ENCODE results near the gene YARS1.

YARS1 gene

DNA sequence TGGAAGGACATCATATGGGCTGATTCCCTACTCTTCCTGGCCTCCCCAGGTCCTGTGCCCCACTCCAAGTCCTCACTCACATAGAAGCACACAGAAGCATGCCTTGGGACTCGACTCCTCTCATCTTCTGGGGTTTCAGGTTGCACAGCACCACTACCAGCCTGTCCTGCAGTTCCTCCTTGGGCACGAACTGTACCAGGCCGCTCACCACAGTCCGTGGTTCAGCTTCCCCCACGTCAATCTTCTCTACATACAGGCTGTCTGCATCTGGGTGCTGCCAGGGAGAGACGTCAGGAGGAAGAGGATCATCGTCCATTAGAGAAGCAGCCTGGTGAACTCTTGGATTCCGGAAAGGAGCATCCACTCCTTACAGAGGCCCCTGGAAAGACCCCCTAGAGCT, 37.2 kb downstream of the YARS1 start:
- no peak for TF ChIP-seq CTCF (IDR thresholded peaks at IDR 0.05)

DNA sequence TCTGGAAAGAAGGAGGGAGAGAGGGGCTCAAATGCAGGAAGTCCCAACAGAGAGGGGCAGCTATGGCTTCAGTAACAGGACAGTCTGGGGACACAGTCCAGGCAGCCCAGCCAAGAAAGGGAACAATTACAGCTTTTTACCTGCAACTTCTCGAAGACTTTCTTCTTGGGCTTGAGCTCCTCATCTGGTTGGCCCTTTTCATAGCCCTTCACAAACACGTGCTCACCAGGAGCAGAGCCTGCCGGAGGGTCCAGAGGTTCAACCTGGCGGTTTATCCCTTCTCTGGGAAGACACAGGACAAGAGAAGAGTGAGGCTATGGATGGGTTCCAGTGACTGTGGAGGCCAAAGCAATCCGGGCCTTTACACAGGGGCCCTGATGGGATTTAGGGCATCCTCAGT, 37.9 kb downstream of the YARS1 start:
- no peak for TF ChIP-seq CTCF (IDR thresholded peaks at IDR 0.05)

DNA sequence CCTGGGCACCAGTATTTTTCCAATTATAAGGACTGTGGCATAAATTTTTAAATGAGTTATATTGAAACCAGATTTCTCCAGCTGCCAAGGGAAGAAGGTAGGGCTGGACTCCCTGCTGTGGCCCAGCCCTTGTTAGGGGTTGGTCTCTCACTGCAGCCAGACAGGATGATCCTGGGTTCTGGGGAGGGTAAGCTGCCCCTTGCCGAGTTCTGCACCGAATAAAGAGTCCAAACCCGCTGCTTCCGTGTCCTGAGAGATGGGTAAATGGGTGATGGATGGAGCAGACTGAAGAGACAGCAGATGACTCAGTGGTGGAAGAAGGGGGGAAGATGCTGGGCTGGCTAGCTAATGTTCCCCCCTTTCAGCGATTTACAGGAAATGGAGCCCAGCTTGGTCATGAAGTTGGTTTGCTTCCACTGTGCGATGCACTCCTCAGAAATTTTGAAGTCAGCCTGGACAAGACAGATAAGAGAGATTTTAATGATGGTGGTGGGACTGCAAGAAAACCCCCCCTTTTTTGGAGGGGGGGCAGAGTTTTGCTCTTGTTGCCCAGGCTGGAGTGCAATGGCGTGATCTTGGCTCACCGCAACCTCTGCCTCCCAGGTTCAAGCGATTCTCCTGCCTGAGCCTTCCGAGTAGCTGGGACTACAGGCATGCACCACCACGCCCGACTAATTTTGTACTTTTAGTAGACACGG, 41.4 kb downstream of the YARS1 start:
- TF ChIP-seq CTCF (IDR thresholded peaks at IDR 0.05): no peak

- TF ChIP-seq CTCF (IDR thresholded peaks at IDR 0.05): no peak
Observed at GRCh38 chr1:32774950-32775634, 42.1 kb downstream of the YARS1 start.

DNA sequence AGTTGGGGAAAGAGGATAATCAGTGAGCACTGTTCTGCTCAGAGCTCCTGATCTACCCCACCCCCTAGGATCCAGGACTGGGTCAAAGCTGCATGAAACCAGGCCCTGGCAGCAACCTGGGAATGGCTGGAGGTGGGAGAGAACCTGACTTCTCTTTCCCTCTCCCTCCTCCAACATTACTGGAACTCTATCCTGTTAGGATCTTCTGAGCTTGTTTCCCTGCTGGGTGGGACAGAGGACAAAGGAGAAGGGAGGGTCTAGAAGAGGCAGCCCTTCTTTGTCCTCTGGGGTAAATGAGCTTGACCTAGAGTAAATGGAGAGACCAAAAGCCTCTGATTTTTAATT, 42.7 kb downstream of the YARS1 start:
- TF ChIP-seq CTCF (IDR thresholded peaks at IDR 0.05): no peak

DNA sequence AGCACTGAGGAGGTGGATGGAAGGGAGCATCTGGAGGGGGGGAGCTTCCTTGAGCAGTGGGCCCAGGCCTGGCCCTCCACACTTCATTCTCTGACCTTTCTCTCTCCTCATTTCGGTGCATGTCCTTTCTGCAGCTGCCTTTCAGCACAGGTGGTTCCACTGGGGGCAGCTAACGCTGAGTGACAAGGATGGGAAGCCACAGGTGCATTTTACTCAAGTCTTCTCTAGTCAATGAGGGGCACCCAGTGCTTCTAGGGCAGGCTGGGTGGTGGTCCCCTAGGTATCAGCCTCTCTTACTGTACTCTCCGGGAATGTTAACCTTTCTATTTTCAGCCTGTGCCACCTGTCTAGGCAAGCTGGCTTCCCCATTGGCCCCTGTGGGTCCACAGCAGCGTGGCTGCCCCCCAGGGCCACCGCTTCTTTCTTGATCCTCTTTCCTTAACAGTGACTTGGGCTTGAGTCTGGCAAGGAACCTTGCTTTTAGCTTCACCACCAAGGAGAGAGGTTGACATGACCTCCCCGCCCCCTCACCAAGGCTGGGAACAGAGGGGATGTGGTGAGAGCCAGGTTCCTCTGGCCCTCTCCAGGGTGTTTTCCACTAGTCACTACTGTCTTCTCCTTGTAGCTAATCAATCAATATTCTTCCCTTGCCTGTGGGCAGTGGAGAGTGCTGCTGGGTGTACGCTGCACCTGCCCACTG, 43.2 kb downstream of the YARS1 start:
- TF ChIP-seq CTCF (IDR thresholded peaks at IDR 0.05): no peak

GRCh38 chr1:32773018-32773763, 44.0 kb downstream of the YARS1 start:
- TF ChIP-seq CTCF (IDR thresholded peaks at IDR 0.05): peak; percentile 94
